Cerebellar cortex (tissue), 1 donor: ENCODE data around the gene CRYL1.
"Not testable (repeated sequence)": the region's sequence is repeated elsewhere in the genome, so short reads cannot be mapped to it uniquely, and the experiment has no call there.

ENCODE experiments used
- DNase-seq: peaks from one replicate; pipeline ENCODE4 v3.0.0-alpha.2; 2015; ENCODE audit warnings: low spot score

CRYL1 gene

GRCh38 chr13:20448470-20448869 lies 77.2 kb downstream of the CRYL1 start:
- DNase-seq, result no peak

GRCh38 chr13:20446900-20447299 lies 78.8 kb downstream of the CRYL1 start:
- DNase-seq, result no peak

GRCh38 chr13:20446405-20446804 lies 79.3 kb downstream of the CRYL1 start:
- no peak for DNase-seq

GRCh38 chr13:20442798-20443381 lies 82.8 kb downstream of the CRYL1 start:
- DNase-seq, result no peak

- DNase-seq, result no peak
Measured at GRCh38 chr13:20442375-20442774, 83.3 kb downstream of the CRYL1 start.

GRCh38 chr13:20441879-20442278 lies 83.8 kb downstream of the CRYL1 start:
- no peak for DNase-seq

- DNase-seq, result no peak
Measured at GRCh38 chr13:20441056-20441455, 84.6 kb downstream of the CRYL1 start.

GRCh38 chr13:20439261-20439660 lies 86.4 kb downstream of the CRYL1 start:
- no peak for DNase-seq

- no peak for DNase-seq
Measured at GRCh38 chr13:20438801-20439200, 86.9 kb downstream of the CRYL1 start.

- no peak for DNase-seq
Measured at GRCh38 chr13:20436505-20436904, 89.2 kb downstream of the CRYL1 start.

GRCh38 chr13:20435616-20436368 lies 89.9 kb downstream of the CRYL1 start:
- no peak for DNase-seq

- not testable (repeated sequence) for DNase-seq
Measured at GRCh38 chr13:20434210-20434609, 91.4 kb downstream of the CRYL1 start.

GRCh38 chr13:20431687-20432384 lies 93.8 kb downstream of the CRYL1 start:
- no peak for DNase-seq

GRCh38 chr13:20431080-20431479 lies 94.6 kb downstream of the CRYL1 start:
- DNase-seq, result no peak

- DNase-seq, result no peak
Measured at GRCh38 chr13:20430296-20430695, 95.4 kb downstream of the CRYL1 start.

- DNase-seq, result no peak
Measured at GRCh38 chr13:20429682-20430081, 96.0 kb downstream of the CRYL1 start.

GRCh38 chr13:20428666-20429644 lies 96.7 kb downstream of the CRYL1 start:
- DNase-seq, result no peak

GRCh38 chr13:20426766-20427448 lies 98.8 kb downstream of the CRYL1 start:
- DNase-seq, result peak; percentile 7

GRCh38 chr13:20425819-20426219 lies 99.8 kb downstream of the CRYL1 start:
- DNase-seq, result no peak

GRCh38 chr13:20424949-20425348 lies 100.7 kb downstream of the CRYL1 start:
- no peak for DNase-seq

- no peak for DNase-seq
Measured at GRCh38 chr13:20424559-20424852, 101.2 kb downstream of the CRYL1 start.

GRCh38 chr13:20422362-20422761 lies 103.3 kb downstream of the CRYL1 start:
- no peak for DNase-seq
